ENCODE results near the gene RAB11FIP4.

DNA sequence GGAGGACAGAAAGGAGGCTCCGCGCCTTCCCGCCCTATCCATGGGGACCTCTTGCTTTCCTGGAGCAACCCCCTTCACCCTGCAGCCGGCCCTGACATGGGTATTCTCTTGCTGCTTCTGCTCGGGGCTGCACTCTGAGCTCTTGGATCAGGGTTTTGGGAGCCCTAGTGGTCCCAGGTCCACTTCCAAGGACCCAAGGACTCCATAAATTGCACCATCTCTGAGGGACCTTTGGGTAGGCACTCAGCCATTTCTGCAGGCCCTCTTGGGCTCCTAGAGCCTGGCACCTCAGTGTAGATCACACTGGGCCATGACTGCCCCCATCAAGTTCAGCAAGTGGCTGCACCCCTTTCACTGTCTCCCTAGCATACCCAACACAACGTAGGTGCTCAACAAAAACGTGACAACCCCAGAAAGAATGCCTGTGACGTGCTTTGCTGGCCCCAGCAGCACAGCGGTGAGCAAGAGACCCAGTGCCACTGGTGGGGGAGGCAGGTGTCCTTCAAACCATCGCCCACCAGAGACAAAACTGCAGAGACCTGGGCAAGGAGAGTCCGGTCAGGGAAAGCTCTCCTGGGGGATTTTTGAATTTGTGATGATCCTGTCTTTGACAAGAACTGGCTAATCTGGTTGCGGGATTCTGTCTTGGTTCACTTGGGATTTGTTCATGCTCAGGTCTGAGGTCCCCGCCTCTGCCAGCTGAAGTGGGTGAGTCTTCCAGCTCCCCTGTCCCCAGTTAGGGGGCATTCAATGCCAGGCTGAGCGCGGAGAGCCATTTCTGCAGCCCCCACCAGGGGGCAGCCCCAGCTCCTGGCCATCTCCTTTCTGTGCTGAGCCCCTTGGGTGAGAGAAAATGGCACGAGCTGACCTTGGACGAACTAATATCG, 2.5 kb upstream of the RAB11FIP4 start:
- TF ChIP-seq CEBPB (IDR thresholded peaks at IDR 0.05; ENCODE audit: low read depth) (no peak), SP1 (IDR thresholded peaks at IDR 0.05; ENCODE audit: low read depth) (no peak), POLR2AphosphoS5 (IDR thresholded peaks at IDR 0.05; ENCODE audit: low read depth, low read length) (no peak), POLR2A (IDR thresholded peaks at IDR 0.05; ENCODE audit: borderline replicate concordance, extremely low read depth, insufficient read depth, insufficient read length) (no peak), CTCF (IDR thresholded peaks at IDR 0.05 in 2 of 3, conservative IDR thresholded peaks at IDR 0.05 in 1 of 3; ENCODE audit: borderline replicate concordance in 1 of 3, insufficient read depth in 1 of 3, low read depth in 2 of 3, low read length in 2 of 3) (peak; percentile 69 to 89 (median 78); a peak in 5 of 6 replicates), ZFX (IDR thresholded peaks at IDR 0.05) (no peak)

All from HCT116 (cell line).